HL-60 (cell line): Measurements from ENCODE around the gene BCAS3.

ENCODE experiments used
- DNase-seq, 2 experiments: peaks; one replicate each; pipeline ENCODE4 v3.0.0-alpha.2; 2010 to 2020; ENCODE audit warnings: low read depth in 1 of 2, low spot score in 1 of 2
- H3K27ac ChIP-seq: fragments of 250-450 bp; sonication (Bioruptor Pico); replicated peaks from 2 replicates; pipeline ENCODE4 v1.5.1; 2020; ENCODE audit warnings: mild to moderate bottlenecking, moderate library complexity
- H3K27me3 ChIP-seq: fragments of 250-450 bp; sonication (Bioruptor Pico); 2 replicates; pipeline ENCODE4 v1.5.1; 2021; ENCODE audit warnings: mild to moderate bottlenecking, moderate library complexity; ENCODE audit not compliant: insufficient read depth, poor library complexity, severe bottlenecking
- H3K4me3 ChIP-seq: replicated peaks from 2 replicates; pipeline ENCODE4 v1.5.1; 2011; ENCODE audit warnings: mild to moderate bottlenecking, control low read depth, low read length; ENCODE audit not compliant: insufficient read depth
- CTCF ChIP-seq: IDR thresholded peaks from one replicate; pipeline ENCODE4 v1.5.1; 2011; ENCODE audit warnings: low read length, control low read depth, inconsistent platforms; ENCODE audit not compliant: insufficient read depth
- GABPA ChIP-seq: IDR thresholded peaks from 2 replicates; pipeline ENCODE4 v1.6.1; 2012; ENCODE audit warnings: low read depth
- POLR2AphosphoS5 ChIP-seq: IDR thresholded peaks from 2 replicates; pipeline ENCODE4 v1.6.1; 2012; ENCODE audit warnings: low read depth
- REST ChIP-seq: IDR thresholded peaks from 2 replicates; pipeline ENCODE4 v1.6.1; 2012; ENCODE audit warnings: low read depth; ENCODE audit not compliant: insufficient replicate concordance
- SPI1 ChIP-seq: IDR thresholded peaks from 2 replicates; pipeline ENCODE4 v1.6.1; 2012; ENCODE audit warnings: low read depth, mild to moderate bottlenecking, borderline replicate concordance

The BCAS3 gene

GRCh38 chr17:61414141-61414935 is 736.7 kb downstream of the BCAS3 start:
- DNase-seq: no peak
- H3K27ac ChIP-seq: no peak overlapping the region
- H3K4me3 ChIP-seq: no peak overlapping the region
- TF ChIP-seq POLR2AphosphoS5 (no peak), GABPA (no peak), CTCF (no peak), SPI1 (no peak), REST (no peak)
- H3K27me3 ChIP-seq: peaks cover 40% of the 10 kb centered on the region

GRCh38 chr17:61414936-61415251 is 737.2 kb downstream of the BCAS3 start:
- no peak overlapping the region for H3K4me3 ChIP-seq
- TF ChIP-seq GABPA (no peak), REST (no peak), CTCF (no peak), POLR2AphosphoS5 (no peak), SPI1 (no peak)
- no peak for DNase-seq
- peaks cover 38% of the 10 kb centered on the region for H3K27me3 ChIP-seq
- H3K27ac ChIP-seq: no peak overlapping the region

GRCh38 chr17:61415374-61416210 is 737.9 kb downstream of the BCAS3 start:
- no peak for DNase-seq
- H3K27me3 ChIP-seq: peaks cover 31% of the 10 kb centered on the region
- no peak overlapping the region for H3K27ac ChIP-seq
- H3K4me3 ChIP-seq: no peak overlapping the region
- TF ChIP-seq CTCF (no peak), POLR2AphosphoS5 (no peak), GABPA (no peak)

GRCh38 chr17:61416211-61416539 is 738.5 kb downstream of the BCAS3 start:
- peaks cover 30% of the 10 kb centered on the region for H3K27me3 ChIP-seq
- no peak overlapping the region for H3K27ac ChIP-seq
- TF ChIP-seq SPI1 (no peak), REST (no peak), POLR2AphosphoS5 (no peak), GABPA (no peak), CTCF (no peak)
- DNase-seq: no peak
- no peak overlapping the region for H3K4me3 ChIP-seq
